Adipose tissue (tissue), 3 donors: ENCODE measurements around the gene HYAL2. TPM values are rescaled to one million over a fixed set of nuclear protein-coding genes. Genes with fewer than 3 reads are reported as not detected.
"Not testable (repeated sequence)": the region's sequence is repeated elsewhere in the genome, so short reads cannot be mapped to it uniquely, and the experiment has no call there.

Experiments used
- H3K27ac ChIP-seq: one replicate; pipeline ENCODE4 v1.5.1; 2013; ENCODE audit warnings: low read depth, low read length
- WGBS, 3 donors: extraction: QIAGEN DNeasy Blood & Tissue Kit; methylation state at CpG; one replicate each; pipeline ENCODE4 v1.1.7; 2013; 5-methylcytosine and 5-hydroxymethylcytosine counted together
- polyA plus RNA-seq, 3 donors: library from polyadenylated mRNA; stranded (reverse); fragments of 200-250 nt; gene quantifications; one replicate each; pipeline ENCODE4 v1.2.3, GENCODE V29; 2013
- donor health status: healthy with polysubstance abuse.
- donor health status: Bipolar disorder and iron deficiency.
- donor health status: healthy.

Gene HYAL2
- polyA plus RNA-seq, 3 donors, result 29.0 to 140 (median 80.3) TPM

DNA sequence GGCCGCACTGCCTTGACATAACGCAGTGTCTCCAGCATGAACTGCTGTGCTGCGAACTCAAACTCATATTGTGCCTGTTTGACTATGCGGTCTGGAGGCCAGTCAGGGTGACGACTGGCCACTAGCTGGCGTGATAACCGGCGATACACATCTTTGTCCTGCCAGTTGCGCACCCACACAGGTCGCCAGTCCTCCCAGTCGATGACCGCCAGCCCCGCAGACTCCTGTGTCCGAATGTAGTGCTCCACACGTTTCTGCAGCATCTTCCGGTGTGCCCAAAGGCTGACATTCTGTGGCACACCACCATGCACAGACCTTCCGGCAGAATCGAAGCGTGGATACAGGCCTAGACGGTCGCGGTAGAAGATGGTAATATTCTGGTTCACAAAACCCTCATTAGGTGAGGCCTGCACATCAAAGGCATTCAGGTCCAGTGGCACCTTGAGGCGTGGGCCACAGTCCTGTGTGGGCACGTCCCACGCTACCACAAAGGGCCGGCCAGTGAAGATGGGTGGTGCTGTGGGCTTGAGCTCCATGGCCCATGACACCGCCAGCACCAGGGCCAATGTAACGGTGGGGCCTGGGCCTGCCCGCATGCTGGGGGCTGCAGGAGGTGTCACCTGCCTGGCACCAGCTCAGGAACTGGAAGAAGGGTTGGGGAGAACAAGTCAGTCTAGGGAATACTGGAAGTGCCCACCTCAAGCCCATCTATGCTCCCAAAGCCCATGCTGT lies 2.5 kb downstream of the HYAL2 start:
- 74 to 82% (median 78%) methylated on average over 29 of the region's 29 CpGs for WGBS, 3 donors
- H3K27ac ChIP-seq, result no peak overlapping the region

DNA sequence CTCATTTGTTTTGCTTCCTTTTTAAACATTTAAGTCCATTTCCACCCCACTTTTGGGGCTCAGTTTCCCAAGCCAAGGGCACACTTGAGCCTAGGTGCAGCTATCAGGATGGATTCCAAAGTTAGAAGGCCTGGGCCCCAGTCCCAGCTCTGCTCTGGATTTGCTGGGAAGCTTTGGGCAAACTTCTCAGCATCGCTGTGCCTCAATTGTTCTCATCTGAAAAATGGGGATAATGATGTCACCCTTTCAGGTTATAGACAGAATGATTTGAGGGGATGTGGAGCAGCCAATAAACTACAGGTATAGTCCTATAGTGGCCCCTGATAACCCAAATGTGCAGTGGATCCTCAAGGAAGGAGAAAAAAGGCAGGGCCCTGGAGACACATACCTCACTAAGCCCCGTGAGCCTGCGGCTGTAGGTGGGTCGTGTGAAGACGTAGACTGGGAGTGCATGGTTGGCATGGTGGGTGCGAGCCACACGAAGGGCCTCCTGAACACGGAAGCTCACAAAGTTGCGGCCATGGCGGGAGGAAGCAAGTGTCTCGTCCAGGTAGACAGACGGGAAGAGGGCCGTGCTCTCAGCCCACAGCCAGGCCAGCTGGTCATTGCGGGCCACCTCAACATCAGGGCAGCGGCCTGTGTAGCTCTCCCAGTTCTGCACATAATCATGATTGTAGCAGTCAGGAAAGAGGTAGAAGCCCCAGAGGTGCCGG lies 3.2 kb downstream of the HYAL2 start:
- no peak overlapping the region for H3K27ac ChIP-seq
- 80 to 85% (median 81%) methylated on average over 16 of the region's 16 CpGs for WGBS, 3 donors

DNA sequence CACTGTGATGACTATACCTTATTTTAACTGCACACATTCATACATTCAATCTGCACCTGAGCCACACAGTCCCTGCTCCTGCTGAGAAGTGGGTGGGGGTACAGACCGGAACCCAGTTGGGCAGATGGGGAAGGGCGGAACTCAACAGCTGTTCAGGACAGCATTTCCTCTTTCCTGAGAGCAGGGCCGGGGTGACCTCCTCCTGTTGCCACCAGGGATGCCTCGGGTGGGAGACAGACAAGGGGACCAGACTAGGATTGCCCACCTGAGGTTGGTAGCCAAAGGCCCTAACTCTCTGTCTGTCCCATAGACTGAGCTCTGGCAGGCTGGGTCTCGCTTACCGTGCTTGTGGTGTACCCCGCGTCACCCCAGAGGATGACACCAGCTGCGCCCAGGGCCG lies 3.9 kb downstream of the HYAL2 start:
- 57 to 83% (median 61%) methylated on average over 10 of the region's 10 CpGs for WGBS, 3 donors
- no peak overlapping the region for H3K27ac ChIP-seq

DNA sequence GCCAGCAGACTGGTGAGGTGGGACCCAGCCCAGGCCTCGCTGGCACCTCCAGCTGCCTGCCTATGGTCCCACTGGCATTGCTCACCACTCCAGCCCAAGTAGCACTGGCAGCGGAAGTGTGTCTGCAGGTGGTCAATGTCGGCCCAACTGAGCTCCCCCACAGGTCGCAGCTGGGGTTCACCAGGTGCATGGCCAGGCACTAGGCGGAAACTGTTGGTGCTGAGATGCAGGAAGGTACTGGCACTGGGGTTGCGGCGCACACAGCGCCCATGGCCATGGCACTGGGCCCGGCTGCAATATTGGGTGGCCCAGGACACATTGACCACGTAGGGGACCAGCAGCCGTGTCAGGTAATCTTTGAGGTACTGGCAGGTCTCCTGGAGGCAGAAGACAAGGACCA lies 4.4 kb downstream of the HYAL2 start:
- no peak overlapping the region for H3K27ac ChIP-seq
- 80 to 86% (median 83%) methylated on average over 11 of the region's 11 CpGs for WGBS, 3 donors

DNA sequence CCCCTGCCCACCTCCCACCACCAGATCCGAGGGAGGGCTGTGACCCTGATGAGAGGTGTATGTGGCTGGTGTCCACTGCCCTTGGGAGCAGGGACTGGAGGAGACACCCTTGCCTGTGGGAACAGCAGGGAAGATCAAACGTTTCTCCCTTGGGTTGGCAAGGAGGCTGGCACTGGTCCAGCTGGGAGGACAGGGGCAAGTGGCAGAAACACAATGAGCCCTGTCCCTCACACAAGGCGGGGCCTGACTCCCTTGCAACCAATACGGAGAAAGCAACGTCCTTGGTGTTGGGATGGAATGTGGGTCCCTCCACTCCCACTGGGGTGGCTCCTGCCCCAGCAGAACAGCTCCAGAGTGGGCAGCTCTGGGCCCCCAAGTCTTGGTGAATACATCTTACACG lies 5.2 kb downstream of the HYAL2 start:
- H3K27ac ChIP-seq, result no peak overlapping the region
- WGBS, 3 donors, result 56 to 70% (median 68%) methylated on average over 6 of the region's 6 CpGs

DNA sequence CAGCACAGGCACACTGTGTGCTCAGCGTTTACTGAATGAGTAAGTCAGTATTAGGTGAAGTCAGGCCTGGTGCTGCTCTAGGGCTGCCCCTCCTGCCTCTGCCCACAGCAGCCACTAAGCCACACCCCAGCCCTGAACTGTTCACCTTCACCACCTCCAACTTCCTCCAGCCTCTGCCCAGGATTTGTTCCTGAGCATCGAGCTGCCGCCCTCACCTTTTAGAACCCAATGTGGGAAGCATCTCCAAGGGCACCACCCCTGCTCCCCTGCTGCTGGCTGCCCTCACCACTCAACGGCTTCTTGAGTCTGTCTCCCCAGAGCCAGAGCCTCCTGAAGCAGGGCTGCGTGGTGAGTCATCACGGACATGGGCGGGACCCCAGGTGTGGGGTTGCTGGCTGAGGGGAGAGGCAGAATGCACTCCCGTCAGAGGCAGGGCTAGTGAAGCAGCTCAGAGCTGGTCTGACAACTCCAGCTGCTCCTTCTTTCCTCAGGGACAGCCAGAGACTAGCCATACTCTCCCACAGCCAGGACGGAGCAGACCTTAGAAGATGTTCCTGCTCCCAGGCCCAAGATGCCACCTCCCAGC lies 5.8 kb downstream of the HYAL2 start:
- H3K27ac ChIP-seq, result no peak overlapping the region
- 56 to 78% (median 63%) methylated on average over 9 of the region's 9 CpGs for WGBS, 3 donors

DNA sequence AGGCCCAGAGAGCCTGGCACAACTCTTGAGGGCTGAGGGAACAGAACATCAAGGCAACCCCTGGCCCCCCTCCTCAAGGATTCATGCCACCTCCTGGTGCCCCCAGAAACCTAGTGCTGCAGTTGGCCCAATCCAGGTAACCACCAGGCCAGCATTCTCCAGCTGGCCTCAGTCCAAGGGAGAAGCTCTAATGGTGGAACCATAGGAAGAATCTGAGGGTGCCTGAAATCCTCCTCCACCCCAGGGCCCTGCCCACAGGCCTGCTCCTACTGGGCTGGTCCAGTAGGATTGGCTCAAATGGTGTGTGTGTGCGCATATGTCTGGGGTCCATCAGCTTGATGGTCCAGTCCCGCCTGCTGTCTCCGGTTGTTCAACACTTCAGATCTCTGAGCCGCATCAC lies 7.7 kb downstream of the HYAL2 start:
- WGBS, 3 donors, result 97 to 100% (median 98%) methylated on average over 4 of the region's 4 CpGs
- no peak overlapping the region for H3K27ac ChIP-seq

DNA sequence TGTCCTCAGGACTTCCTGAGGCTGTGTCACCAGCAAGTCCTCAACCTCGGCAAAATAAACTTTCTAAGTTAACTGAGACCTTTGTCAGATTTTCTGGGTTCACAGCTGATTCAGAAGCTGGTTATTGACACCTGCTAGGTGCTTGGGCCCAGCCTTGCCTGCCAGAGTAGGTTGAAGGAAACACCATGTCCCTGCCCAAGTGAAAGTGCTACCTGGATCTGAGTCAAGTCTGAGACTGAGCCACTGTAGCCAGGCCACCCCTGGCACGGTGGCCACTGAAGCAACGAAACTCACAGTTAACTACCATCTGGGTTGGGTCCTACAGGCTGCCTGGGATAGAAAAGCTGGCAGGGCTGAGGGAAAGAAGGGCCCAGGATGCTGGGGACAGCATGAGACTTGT lies 8.2 kb downstream of the HYAL2 start:
- 66 to 84% (median 83%) methylated on average over 3 of the region's 3 CpGs for WGBS, 3 donors
- H3K27ac ChIP-seq, result no peak overlapping the region

DNA sequence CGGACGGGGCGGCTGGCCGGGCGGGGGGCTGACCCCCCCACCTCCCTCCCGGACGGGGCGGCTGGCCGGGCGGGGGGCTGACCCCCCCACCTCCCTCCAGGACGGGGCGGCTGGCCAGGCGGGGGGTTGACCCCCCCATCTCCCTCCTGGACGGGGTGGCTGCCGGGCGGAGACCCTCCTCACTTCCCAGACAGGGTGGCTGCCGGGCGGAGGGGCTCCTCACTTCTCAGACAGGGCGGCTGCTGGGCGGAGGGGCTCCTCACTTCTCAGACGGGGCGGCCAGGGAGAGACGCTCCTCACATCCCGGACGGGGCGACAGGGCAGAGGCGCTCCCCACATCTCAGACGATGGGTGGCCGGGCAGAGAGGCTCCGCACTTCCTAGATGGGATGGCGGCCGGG lies 10.5 kb downstream of the HYAL2 start:
- not testable (repeated sequence) for H3K27ac ChIP-seq
- 90 to 97% (median 92%) methylated on average over 12 to 31 of the region's 32 CpGs for WGBS, 3 donors

DNA sequence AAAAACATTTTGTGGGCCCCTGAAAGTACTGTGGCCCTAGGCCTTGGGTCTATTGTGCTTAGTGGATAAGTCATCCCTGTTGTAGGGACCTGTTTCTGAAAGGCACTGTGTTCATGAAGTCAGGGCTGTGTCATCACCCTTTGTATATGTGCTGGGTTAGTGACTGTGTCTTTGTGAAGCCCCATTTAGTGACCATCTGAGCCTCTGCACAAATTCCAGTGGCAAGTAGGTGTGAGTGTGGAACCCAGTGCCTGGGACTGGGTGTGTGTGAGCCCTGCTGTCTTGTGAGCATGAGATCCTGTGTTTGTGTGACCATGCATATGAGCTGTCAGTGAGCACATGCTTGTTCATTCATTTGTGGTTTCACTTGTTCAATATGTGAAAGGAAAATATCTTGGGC lies 17.9 kb downstream of the HYAL2 start:
- H3K27ac ChIP-seq, result no peak overlapping the region

DNA sequence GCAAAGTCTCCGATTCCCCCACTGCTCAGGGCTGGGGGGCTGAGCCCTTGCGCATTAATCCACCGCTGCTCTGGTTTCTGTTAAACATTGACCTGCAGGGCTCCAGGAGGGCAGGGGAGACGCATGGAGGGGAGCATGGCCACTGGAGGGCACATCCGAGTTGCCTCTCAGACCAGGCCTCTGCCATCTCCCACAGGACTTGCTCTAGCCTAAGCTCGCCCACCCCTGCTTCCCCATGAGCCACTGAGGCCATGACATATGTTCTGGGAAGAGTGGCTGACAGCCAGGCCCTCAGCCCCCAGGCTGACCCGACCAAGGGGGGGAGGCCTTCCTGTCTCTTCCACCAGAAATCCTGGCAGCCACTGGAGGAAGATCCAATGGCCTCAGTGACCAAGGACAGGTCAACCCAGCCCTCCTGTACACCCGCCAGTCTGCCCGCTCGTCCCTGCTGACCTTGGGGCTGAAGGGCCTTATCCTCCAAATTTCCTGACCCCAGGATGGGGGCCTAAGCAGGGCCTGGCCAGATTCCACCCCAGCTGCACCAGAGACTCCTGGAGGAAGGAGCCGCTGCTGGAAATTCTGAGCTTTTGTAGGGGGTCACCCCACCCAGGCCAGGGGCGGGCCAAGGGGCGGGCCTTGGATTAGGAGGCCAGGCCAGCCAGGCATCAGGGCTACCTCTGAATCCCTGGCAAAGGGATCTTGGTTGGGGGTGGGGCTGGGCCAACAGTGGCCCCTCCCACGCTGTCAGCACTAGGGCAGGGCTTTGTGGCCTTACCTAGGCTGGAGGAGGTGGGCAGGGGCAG lies 19.3 kb downstream of the HYAL2 start, which contains the start of gene HYAL1:
TSS of gene HYAL1 (minus strand) at position 562 of the 803 bp plus-strand sequence. CDS start 618 bp downstream, outside the sequence.
- no peak within 1 kb of the TSS for H3K27ac ChIP-seq
- 51 to 55% (median 54%) methylated on average over 14 of the region's 14 CpGs for WGBS, 3 donors

DNA sequence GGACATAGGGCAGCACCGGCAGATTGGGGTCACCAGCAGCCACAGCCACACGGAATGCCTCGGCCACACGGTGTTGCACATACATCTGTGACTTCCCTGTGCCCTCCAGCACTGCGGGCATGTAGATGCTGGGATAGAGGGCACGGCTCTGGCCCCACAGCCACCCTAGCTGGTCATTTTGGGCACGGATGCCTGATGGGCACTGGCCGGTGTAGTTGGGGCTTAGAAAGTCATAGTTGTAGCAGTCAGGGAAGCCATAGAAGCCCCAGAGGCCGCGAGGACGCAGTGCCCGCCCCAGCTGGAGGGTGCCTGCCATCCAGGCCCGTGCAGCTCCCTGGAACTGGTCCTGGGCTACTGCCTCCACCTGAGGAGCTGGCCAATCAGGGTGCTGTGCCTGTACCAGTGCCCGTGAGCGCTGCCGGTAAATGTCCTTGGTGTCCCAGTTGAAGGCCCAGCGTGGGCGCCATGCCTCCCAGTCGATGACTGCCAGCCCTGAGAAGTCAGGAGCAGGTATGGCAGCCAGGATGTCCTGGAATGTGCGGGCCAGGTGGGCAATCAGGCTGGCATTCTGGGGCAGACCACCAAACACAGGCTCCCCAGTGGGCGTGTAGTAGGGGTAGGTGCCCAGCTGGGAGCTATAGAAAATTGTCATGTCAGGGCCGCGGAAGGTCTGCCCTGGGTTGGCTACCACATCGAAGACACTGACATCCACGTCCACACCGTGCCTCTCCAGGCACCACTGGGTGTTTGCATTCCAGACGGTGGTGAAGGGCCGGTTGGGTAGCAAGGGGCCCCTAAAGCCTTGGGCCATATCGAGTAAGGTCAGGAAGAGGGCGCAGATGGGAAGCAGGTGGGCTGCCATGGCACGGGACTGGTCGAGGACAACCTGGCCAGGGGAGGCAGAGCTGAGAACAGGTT lies 20.2 kb downstream of the HYAL2 start:
- H3K27ac ChIP-seq, result no peak overlapping the region
- 82 to 88% (median 85%) methylated on average over 32 of the region's 32 CpGs for WGBS, 3 donors

DNA sequence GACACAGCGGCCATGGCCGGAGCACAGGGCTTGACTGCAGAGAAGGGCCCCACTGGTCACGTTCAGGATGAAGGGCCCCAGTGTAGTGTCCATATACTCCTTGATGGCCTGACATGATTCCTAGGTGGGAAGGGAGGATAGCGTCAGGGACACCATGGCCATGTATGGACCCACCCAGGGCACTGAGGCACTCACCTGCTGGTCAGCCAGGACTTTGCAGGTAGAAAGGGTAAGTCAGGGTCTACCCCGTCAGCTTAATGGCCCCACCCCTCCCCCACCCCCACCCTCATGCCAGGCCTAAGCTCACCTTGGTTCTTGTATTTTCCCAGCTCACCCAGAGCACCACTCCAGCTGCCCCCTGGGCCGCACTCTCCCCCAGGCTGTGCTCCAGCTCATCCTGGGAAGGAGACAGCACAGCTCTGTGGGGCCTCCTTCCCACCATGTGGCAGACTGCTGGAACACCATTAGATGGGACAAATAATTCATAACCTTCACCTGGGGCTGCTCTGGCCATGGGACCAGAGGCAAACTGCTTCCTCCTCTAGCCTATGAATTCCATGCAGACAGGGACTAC lies 21.8 kb downstream of the HYAL2 start:
- 85 to 98% (median 88%) methylated on average over 6 of the region's 6 CpGs for WGBS, 3 donors
- peak overlapping the region; percentile 40 for H3K27ac ChIP-seq

DNA sequence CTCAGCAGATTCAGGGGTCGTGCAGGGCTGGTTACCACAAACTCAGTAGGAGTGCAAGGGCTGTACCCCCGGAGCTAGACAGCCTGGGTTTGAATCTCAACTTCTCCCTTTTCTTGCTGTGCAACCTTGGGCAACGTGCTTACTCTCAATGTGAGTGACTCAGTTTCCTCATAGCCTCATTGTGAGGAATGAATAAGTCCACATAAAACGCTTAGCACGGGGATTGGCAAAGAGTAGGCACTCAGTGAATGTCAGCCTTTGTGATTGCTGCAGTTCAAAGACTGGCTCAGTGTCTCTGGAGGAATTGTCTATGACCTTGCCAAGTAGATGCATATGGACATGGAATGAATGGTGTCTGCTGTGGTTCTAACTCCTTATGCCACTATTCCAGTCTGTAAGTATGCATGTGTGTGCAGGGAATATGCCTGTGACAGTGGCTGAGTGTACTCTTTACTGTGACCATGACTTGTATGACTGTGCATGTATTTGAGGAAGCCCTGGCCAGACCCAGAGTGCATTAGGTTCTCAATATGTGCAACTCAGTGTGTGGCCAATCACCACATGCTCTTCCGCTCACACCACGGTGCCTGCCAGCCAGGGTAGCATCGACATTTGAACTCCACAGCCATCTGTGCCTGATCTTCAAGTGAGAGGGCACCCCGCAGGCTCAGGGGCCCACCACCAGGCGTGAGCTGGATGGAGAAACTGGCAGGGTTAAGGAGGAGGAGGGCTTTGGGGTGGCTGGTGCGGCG lies 22.4 kb downstream of the HYAL2 start:
- WGBS, 3 donors, result 39 to 52% (median 40%) methylated on average over 12 of the region's 12 CpGs
- H3K27ac ChIP-seq, result peak overlapping the region; percentile 40

DNA sequence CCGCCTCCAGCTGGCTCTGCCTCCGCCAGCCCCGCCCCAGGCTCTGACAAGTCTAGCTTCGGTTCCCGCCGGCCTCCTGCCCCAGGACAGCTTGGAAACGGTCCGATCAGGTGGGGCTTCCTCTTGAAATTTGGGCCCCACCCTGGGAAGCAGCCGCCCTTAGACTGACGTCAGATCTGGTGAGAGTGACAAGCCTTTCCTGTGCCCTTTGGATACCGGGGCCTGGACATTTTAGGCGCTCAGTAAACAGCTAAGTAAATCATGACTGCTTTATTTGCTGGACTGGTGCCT lies 23.0 kb downstream of the HYAL2 start:
- WGBS, 3 donors, result 0 to 2% (median 1%) methylated on average over 12 of the region's 12 CpGs
- peak overlapping the region; percentile 29 for H3K27ac ChIP-seq

DNA sequence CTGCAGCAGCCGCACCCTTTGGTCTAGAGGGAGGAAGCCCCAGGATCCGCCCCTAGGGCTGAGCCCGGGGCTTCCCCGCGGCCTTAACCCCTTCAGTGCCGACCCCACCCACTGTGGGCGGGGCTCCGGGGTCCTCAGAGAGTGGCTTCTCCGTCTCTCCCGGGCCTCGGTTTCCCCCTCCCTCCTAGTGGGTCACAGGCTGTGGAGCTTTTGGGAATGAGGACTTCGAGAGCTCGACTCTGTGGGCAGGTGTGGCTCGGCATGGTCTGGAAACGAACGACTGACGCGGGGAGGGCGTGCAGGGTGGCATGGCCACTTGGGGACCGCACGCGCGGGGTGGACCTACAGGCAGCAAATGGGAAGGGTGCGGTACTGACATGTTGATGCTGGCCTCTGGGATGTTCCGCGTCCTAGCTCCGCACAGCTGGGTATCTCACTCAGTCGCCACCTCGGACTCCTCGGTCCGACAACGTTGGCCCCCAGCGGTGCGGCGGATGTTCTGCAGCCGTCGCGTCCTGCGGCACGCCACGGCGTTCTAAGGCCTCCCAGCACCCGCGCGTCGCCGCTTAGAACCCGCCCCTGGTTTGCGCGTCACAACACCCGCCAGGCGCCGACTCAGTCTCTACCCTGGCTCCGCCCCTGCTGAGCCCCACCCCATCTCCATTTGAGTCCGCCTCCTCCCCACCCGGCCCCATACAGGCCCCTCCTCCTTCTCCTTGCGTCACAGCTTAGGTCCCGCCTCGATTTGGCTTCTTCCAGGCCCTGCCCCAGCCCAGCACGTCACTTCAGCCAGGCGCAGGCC lies 23.5 kb downstream of the HYAL2 start, which contains the start of the genes HYAL3 and NAA80:
TSS of gene HYAL3 (minus strand) at position 570 of the 802 bp plus-strand sequence. CDS start 3,803 bp downstream, outside the sequence.
TSS of gene NAA80 (minus strand) at position 570 of the 802 bp plus-strand sequence. CDS start 1,942 bp downstream, outside the sequence.
- peak within 1 kb of the TSS; percentile 29 for H3K27ac ChIP-seq
- WGBS, 3 donors, result 0 to 1% (median 0%) methylated on average over 55 to 61 of the region's 61 CpGs
